Measurements from ENCODE around the gene GLRX3.

- no peak for TF ChIP-seq NRF1 (IDR thresholded peaks at IDR 0.05; ENCODE audit: low read depth, low read length)
- TF ChIP-seq, protein P1, sequence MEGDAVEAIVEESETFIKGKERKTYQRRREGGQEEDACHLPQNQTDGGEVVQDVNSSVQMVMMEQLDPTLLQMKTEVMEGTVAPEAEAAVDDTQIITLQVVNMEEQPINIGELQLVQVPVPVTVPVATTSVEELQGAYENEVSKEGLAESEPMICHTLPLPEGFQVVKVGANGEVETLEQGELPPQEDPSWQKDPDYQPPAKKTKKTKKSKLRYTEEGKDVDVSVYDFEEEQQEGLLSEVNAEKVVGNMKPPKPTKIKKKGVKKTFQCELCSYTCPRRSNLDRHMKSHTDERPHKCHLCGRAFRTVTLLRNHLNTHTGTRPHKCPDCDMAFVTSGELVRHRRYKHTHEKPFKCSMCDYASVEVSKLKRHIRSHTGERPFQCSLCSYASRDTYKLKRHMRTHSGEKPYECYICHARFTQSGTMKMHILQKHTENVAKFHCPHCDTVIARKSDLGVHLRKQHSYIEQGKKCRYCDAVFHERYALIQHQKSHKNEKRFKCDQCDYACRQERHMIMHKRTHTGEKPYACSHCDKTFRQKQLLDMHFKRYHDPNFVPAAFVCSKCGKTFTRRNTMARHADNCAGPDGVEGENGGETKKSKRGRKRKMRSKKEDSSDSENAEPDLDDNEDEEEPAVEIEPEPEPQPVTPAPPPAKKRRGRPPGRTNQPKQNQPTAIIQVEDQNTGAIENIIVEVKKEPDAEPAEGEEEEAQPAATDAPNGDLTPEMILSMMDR (IDR thresholded peaks at IDR 0.05) = no peak
These were observed 58.2 kb downstream of the GLRX3 start for GRCh38 chr10:130194194-130194990.
